Activated T-cell treated with anti-CD3 and anti-CD28 coated beads, Interleukin-2, amount 50 U/mL, for 1 hour (primary cell): ENCODE measurements around the gene PRELID1.
"Not testable (repeated sequence)": the region's sequence is repeated elsewhere in the genome, so short reads cannot be mapped to it uniquely, and the experiment has no call there.

ENCODE experiments used
- DNase-seq: peaks from one replicate; pipeline ENCODE4 v3.0.0-alpha.2; 2020

PRELID1 gene

GRCh38 chr5:177336603-177337494 lies 33.2 kb downstream of the PRELID1 start:
- DNase-seq: no peak

- no peak for DNase-seq
These were observed 34.9 kb downstream of the PRELID1 start for GRCh38 chr5:177338251-177339106.

GRCh38 chr5:177339107-177339638 lies 35.6 kb downstream of the PRELID1 start:
- DNase-seq: no peak

GRCh38 chr5:177343000-177343399 lies 39.4 kb downstream of the PRELID1 start:
- DNase-seq: not testable (repeated sequence)

GRCh38 chr5:177343777-177344176 lies 40.2 kb downstream of the PRELID1 start:
- no peak for DNase-seq

- no peak for DNase-seq
These were observed 41.3 kb downstream of the PRELID1 start for GRCh38 chr5:177344891-177345290.

- DNase-seq: no peak
These were observed 43.2 kb downstream of the PRELID1 start for GRCh38 chr5:177346820-177347219.

- no peak for DNase-seq
These were observed 44.1 kb downstream of the PRELID1 start for GRCh38 chr5:177347699-177348098.

- DNase-seq: no peak
These were observed 45.7 kb downstream of the PRELID1 start for GRCh38 chr5:177349362-177349647.

GRCh38 chr5:177349762-177350161 lies 46.2 kb downstream of the PRELID1 start:
- no peak for DNase-seq

- DNase-seq: no peak
These were observed 47.3 kb downstream of the PRELID1 start for GRCh38 chr5:177350776-177351391.

- peak; percentile 90 for DNase-seq
These were observed 48.1 kb downstream of the PRELID1 start, which contains the start of gene LMAN2 for GRCh38 chr5:177351392-177352329. Gene LMAN2, minus strand, starts transcription at chr5:177351668. Its CDS starts 21 bp downstream, at chr5:177351647.

GRCh38 chr5:177353093-177353492 lies 49.5 kb downstream of the PRELID1 start:
- no peak for DNase-seq

- no peak for DNase-seq
These were observed 50.7 kb downstream of the PRELID1 start for GRCh38 chr5:177354256-177354655.

- DNase-seq: no peak
These were observed 51.1 kb downstream of the PRELID1 start for GRCh38 chr5:177354711-177355110.

GRCh38 chr5:177355162-177355867 lies 51.7 kb downstream of the PRELID1 start:
- DNase-seq: no peak

- DNase-seq: no peak
These were observed 52.2 kb downstream of the PRELID1 start for GRCh38 chr5:177355868-177356168.
